ENCODE data around the gene OSM. TPM values are rescaled to one million over a fixed set of nuclear protein-coding genes. Genes with fewer than 3 reads are reported as not detected.

OSM gene
- polyA plus RNA-seq, 1 of the 3 experiments (the other 2 are of a cell fraction) = not detected

GRCh38 chr22:30248484-30248883, 18.2 kb downstream of the OSM start:
- Histone ChIP-seq H4K20me1 (ENCODE audit: insufficient read depth) (no peaks in the 10 kb centered on the region), H3K27ac (ENCODE audit: low read depth in 2 of 2, low read length in 1 of 2) (no peak overlapping the region), H3K4me2 (no peak overlapping the region), H3F3A (replicated peaks; ENCODE audit: insufficient read depth) (peaks cover 14% of the 10 kb centered on the region), H3K79me2 (ENCODE audit: insufficient read depth) (peaks cover 15% of the 10 kb centered on the region; the same call in 1 of the 2 replicates), H3K27me3 (ENCODE audit: insufficient read depth) (no peaks in the 10 kb centered on the region), H3K9me3 (no peaks in the 10 kb centered on the region), H3K9ac (no peak overlapping the region), H2AFZ (ENCODE audit: low read depth) (no peak overlapping the region), H3K4me1 (ENCODE audit: control insufficient read depth in 1 of 2, insufficient read depth in 2 of 2, low read depth in 1 of 2, low read length in 1 of 2) (peaks cover 34 to 43% of the 10 kb centered on the region in 2 experiments), H3K9me2 (no peaks in the 10 kb centered on the region), H3K36me3 (replicated peaks in 1 of 2; ENCODE audit: control insufficient read depth in 1 of 2, insufficient read depth in 2 of 2, low read length in 1 of 2) (peaks cover 0 to 1% of the 10 kb centered on the region in 2 experiments), H3K4me3 (ENCODE audit: low read depth in 2 of 2, low read length in 1 of 2) (no peak overlapping the region)
- POLR2A ChIA-PET = interaction anchor here (0.7 kb wide), 1 partner anchor 94 kb away, joined by 3 read pairs; no protein-coding TSS in a partner anchor
- no peak for TF ChIP-seq RFX5 (IDR thresholded peaks at IDR 0.05; ENCODE audit: low read length)
- TF ChIP-seq MEF2A (IDR thresholded peaks at IDR 0.05; ENCODE audit: borderline replicate concordance, low read depth) = no peak
- TF ChIP-seq MAX (IDR thresholded peaks at IDR 0.05; ENCODE audit: low read depth) = no peak
- TF ChIP-seq JUND (IDR thresholded peaks at IDR 0.05) = no peak
- TF ChIP-seq ZBTB33 (IDR thresholded peaks at IDR 0.05; ENCODE audit: borderline replicate concordance, low read depth) = no peak
- TF ChIP-seq RAD21 (IDR thresholded peaks at IDR 0.05; ENCODE audit: low read length) = no peak
- TF ChIP-seq GABPA (IDR thresholded peaks at IDR 0.05; ENCODE audit: low read depth) = no peak
- WGBS (ENCODE audit: low lambda C conversion rate) = 92% methylated on average over 3 of the region's 6 CpGs
- no peak for DNase-seq
- CTCF ChIA-PET = interaction anchor here (0.6 to 0.9 kb wide), 2 partner anchors 140 to 1917 kb away, joined by 3 to 4 read pairs; no protein-coding TSS in a partner anchor

GRCh38 chr22:30247974-30248373, 18.7 kb downstream of the OSM start:
- DNase-seq = no peak
- Histone ChIP-seq H3K27me3 (ENCODE audit: insufficient read depth) (no peaks in the 10 kb centered on the region), H3K4me2 (no peak overlapping the region), H3F3A (replicated peaks; ENCODE audit: insufficient read depth) (peaks cover 14% of the 10 kb centered on the region), H3K27ac (ENCODE audit: low read depth in 2 of 2, low read length in 1 of 2) (no peak overlapping the region), H4K20me1 (ENCODE audit: insufficient read depth) (no peaks in the 10 kb centered on the region), H3K79me2 (ENCODE audit: insufficient read depth) (peaks cover 15% of the 10 kb centered on the region; the same call in 1 of the 2 replicates), H2AFZ (ENCODE audit: low read depth) (no peak overlapping the region), H3K9me2 (no peaks in the 10 kb centered on the region), H3K9me3 (no peaks in the 10 kb centered on the region), H3K9ac (no peak overlapping the region), H3K4me3 (ENCODE audit: low read depth in 2 of 2, low read length in 1 of 2) (no peak overlapping the region), H3K4me1 (ENCODE audit: control insufficient read depth in 1 of 2, insufficient read depth in 2 of 2, low read depth in 1 of 2, low read length in 1 of 2) (peaks cover 30 to 38% of the 10 kb centered on the region in 2 experiments), H3K36me3 (replicated peaks in 1 of 2; ENCODE audit: control insufficient read depth in 1 of 2, insufficient read depth in 2 of 2, low read length in 1 of 2) (peaks cover 0 to 4% of the 10 kb centered on the region in 2 experiments)
- WGBS (ENCODE audit: low lambda C conversion rate) = 88% methylated on average over 9 of the region's 12 CpGs
- POLR2A ChIA-PET = no interaction called here
- CTCF ChIA-PET = interaction anchor here (0.9 kb wide), 1 partner anchor 140 kb away, joined by 4 read pairs; no protein-coding TSS in a partner anchor
- TF ChIP-seq PBX3 (IDR thresholded peaks at IDR 0.05) (no peak), FOXJ3 (CRISPR knock-in tag; IDR thresholded peaks at IDR 0.05) (no peak), RCOR1 (IDR thresholded peaks at IDR 0.05; ENCODE audit: low read length) (no peak), POLR2AphosphoS5 (IDR thresholded peaks at IDR 0.05; ENCODE audit: low read depth, low read length) (no peak), CTCF (IDR thresholded peaks at IDR 0.05) (no peak), RXRA (IDR thresholded peaks at IDR 0.05; ENCODE audit: borderline replicate concordance, low read depth) (no peak), GABPA (IDR thresholded peaks at IDR 0.05; ENCODE audit: low read depth) (no peak), ELF1 (IDR thresholded peaks at IDR 0.05) (no peak), NFIC (IDR thresholded peaks at IDR 0.05; ENCODE audit: borderline replicate concordance) (no peak), ZBTB33 (IDR thresholded peaks at IDR 0.05; ENCODE audit: borderline replicate concordance, low read depth) (no peak), GATA2 (CRISPR knock-in tag; IDR thresholded peaks at IDR 0.05) (no peak), TCF12 (IDR thresholded peaks at IDR 0.05) (no peak), SMC3 (IDR thresholded peaks at IDR 0.05; ENCODE audit: low read depth, low read length) (no peak), USF1 (IDR thresholded peaks at IDR 0.05; ENCODE audit: borderline replicate concordance, low read depth) (no peak), TAF1 (IDR thresholded peaks at IDR 0.05; ENCODE audit: borderline replicate concordance, low read depth, low read length) (no peak), FOXM1 (IDR thresholded peaks at IDR 0.05; ENCODE audit: low read depth) (no peak)

All from SK-N-SH (cell line).